ENCODE measurements around the gene VIPR2.

DNA sequence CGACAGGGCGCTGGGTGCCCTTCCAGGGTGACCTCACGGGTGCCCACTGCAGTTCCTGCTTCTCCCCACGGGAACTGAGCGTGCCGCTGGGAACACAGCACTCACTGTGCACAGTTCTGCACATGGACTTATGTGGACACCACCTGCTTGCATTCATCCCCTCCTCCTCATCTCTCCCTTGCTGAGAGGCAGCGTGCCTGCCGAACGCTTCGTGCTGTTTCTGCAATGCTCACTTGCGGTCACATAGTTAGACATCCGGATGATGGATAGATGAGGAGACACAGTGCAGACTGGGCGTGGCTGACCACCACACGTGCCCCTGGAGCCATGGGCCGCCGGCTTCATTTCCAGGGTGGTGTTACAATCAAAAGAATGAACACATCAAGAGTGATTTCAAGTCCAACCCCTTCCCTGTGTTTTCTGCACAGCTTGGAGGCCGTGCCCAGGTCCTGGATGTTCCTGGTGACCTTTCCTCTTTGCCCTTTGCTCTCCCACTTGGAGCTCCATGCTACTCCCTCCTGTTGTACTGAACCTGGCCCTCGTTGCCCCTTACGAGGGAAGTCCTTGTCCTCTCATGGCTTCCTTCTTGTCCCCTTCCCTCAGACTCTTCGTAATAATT is 119.4 kb downstream of the VIPR2 start:
- TF ChIP-seq, protein P1, sequence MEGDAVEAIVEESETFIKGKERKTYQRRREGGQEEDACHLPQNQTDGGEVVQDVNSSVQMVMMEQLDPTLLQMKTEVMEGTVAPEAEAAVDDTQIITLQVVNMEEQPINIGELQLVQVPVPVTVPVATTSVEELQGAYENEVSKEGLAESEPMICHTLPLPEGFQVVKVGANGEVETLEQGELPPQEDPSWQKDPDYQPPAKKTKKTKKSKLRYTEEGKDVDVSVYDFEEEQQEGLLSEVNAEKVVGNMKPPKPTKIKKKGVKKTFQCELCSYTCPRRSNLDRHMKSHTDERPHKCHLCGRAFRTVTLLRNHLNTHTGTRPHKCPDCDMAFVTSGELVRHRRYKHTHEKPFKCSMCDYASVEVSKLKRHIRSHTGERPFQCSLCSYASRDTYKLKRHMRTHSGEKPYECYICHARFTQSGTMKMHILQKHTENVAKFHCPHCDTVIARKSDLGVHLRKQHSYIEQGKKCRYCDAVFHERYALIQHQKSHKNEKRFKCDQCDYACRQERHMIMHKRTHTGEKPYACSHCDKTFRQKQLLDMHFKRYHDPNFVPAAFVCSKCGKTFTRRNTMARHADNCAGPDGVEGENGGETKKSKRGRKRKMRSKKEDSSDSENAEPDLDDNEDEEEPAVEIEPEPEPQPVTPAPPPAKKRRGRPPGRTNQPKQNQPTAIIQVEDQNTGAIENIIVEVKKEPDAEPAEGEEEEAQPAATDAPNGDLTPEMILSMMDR (IDR thresholded peaks at IDR 0.05; ENCODE audit: low read length), result no peak
- TF ChIP-seq EZH2phosphoT487 (IDR thresholded peaks at IDR 0.05; ENCODE audit: low read length), result no peak

All from MM.1S (cell line).